HepG2 (cell line): ENCODE results near the gene CTIF. TPM values are rescaled to one million over a fixed set of nuclear protein-coding genes. Genes with fewer than 3 reads are reported as not detected.

Experiments
- ATF3 ChIP-seq: sonication (generic); formaldehyde crosslinking; IDR thresholded peaks from 2 replicates; pipeline ENCODE4 v1.4.0; 2020; ENCODE audit warnings: missing genetic modification reagents
- ATF7-NPFF ChIP-seq: sonication (generic); formaldehyde crosslinking; IDR thresholded peaks from 2 replicates; pipeline ENCODE4 v1.8.1; 2023; ENCODE audit warnings: mild to moderate bottlenecking, low read depth, missing genetic modification reagents, moderate library complexity
- HOMEZ ChIP-seq: IDR thresholded peaks from 2 replicates; pipeline ENCODE4 v1.6.1; 2016; ENCODE audit warnings: low read depth
- MNT ChIP-seq: fragments of 450-650 bp; IDR thresholded peaks from 2 replicates; pipeline ENCODE4 v1.6.1; 2016
- ZBTB21 ChIP-seq: sonication (generic); formaldehyde crosslinking; IDR thresholded peaks from 2 replicates; pipeline ENCODE4 v1.4.0; 2020; ENCODE audit warnings: missing genetic modification reagents
- ZBTB49 ChIP-seq: sonication (generic); formaldehyde crosslinking; IDR thresholded peaks from 2 replicates; pipeline ENCODE4 v1.4.0; 2020; ENCODE audit warnings: missing genetic modification reagents, borderline replicate concordance
- ZNF317 ChIP-seq: sonication (generic); formaldehyde crosslinking; IDR thresholded peaks from 2 replicates; pipeline ENCODE4 v1.5.0; 2020; ENCODE audit warnings: mild to moderate bottlenecking, missing genetic modification reagents
- polyA plus RNA-seq, 8 experiments: library from polyadenylated mRNA; depleted of rRNA in 3 of 8; stranded (reverse) in 7 of 8; unstranded in 1 of 8; fragments of >200 nt; fragmentation: Illumina TruSeq in 4 of 8; extraction: Trizol in 4 of 8; gene quantifications; 2 replicates each; pipeline versions ENCODE4 v1.2.1 to v1.2.3, GENCODE V29; 2011 to 2016; ENCODE audit warnings: low read depth in 4 of 8, missing spikeins in 1 of 8, mixed read lengths in 1 of 8; ENCODE audit not compliant: insufficient read depth in 1 of 8
- total RNA-seq, 5 experiments: library from RNA; depleted of rRNA; stranded (reverse); fragments of >200 nt; fragmentation: Illumina TruSeq; extraction: Trizol; gene quantifications; 2 replicates each; pipeline ENCODE4 v1.2.3, GENCODE V29; 2016; ENCODE audit warnings: low read depth in 1 of 5

The CTIF gene
- total and polyA plus RNA-seq, 2 of the 13 experiments (the other 11 are each of a cell fraction or from before 2014, with no cell fraction given): 18.2 to 28.0 TPM

- TF ChIP-seq ATF7-NPFF (CRISPR knock-in tag) (no peak), ZNF317 (CRISPR knock-in tag) (no peak), ZBTB49 (CRISPR knock-in tag) (no peak), MNT (no peak), ZBTB21 (CRISPR knock-in tag) (no peak), ATF3 (CRISPR knock-in tag) (no peak), HOMEZ (no peak)
Measured at GRCh38 chr18:48638896-48639771, 100.3 kb downstream of the CTIF start (continued).
